Ureter (tissue), 1 donor: ENCODE results near the gene UMOD. TPM values are rescaled to one million over a fixed set of nuclear protein-coding genes. Genes with fewer than 3 reads are reported as not detected.

ENCODE experiments used
- DNase-seq: peaks from one replicate; pipeline ENCODE4 v3.0.0-alpha.2; 2020; ENCODE audit warnings: low spot score
- total RNA-seq: library from RNA; stranded (reverse); gene quantifications from one replicate; pipeline ENCODE4 v1.2.4, GENCODE V29; 2023
- donor health status: DM: yes; HTN: yes; CAD: no.

UMOD gene
- total RNA-seq, 1 donor from 2014 or later: not detected

DNA sequence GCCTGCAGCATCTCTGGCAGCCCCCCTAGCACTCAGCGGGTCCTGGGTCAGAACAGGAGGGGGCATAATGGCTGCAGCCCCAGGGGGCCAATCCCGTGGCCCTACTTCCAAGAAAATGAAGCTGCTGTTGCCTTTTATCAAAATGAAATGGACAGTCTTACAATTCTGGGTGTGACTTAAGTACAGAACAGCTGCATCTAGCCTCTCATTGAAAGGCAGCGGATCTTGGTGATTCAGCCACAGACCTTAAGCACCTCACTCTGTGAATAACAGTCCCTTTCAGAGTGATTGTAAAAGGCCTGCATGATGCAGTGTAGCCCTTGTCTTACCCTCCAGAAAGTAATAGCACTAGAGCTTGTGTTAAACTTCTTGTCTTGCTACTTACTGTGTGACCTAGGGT, 11.5 kb upstream of the UMOD start:
- no peak for DNase-seq

- no peak for DNase-seq
Measured at GRCh38 chr16:20363191-20363590, 10.7 kb upstream of the UMOD start.

- no peak for DNase-seq
Measured at GRCh38 chr16:20359997-20360396, 7.5 kb upstream of the UMOD start.

- DNase-seq: no peak
Measured at GRCh38 chr16:20355114-20355782, 2.7 kb upstream of the UMOD start.

- no peak for DNase-seq
Measured at GRCh38 chr16:20353379-20353778, 864 bp upstream of the UMOD start.

- no peak for DNase-seq
Measured at GRCh38 chr16:20349615-20350014, 2.9 kb downstream of the UMOD start.

GRCh38 chr16:20348365-20349185, 3.9 kb downstream of the UMOD start:
- DNase-seq: no peak

GRCh38 chr16:20347666-20348364, 4.7 kb downstream of the UMOD start:
- DNase-seq: no peak

DNA sequence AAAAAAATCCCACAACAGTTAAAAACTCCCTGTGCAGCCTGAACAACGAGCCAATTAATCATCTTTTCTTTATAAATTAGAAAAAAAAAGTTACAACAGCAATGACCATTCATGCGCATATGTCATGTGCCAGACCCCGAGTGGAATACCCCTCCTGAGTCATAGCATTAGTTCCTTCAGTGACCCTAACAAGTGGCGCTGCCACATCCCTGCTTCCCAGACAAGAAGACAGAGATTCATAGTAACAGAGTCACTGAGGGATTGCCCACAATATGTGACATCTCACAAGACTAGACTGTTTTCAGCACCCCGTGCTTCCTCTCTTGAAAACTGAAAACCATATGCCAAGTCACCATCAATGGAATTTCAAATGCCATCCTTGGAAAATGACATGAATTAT, 7.9 kb downstream of the UMOD start:
- DNase-seq: no peak

GRCh38 chr16:20339744-20340143, 12.8 kb downstream of the UMOD start:
- no peak for DNase-seq

DNA sequence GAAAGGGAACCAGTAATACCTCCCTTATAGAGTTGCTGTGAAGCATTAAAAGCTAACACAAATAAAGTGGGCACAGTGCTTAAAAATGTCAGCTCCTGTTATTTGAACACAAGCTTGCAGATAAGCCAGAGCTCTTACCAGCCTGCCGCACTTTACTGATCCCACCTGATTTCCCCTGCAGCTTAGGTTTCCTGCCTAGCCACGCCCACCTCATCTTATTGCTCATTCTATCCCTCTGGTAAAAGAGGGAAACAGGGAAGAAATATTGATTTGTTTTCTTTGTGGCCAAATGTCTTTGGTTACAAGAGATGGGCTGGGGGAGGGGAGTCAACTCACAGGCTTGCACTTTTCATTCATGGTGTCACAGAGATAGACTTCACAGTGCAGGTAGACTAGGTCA, 15.6 kb downstream of the UMOD start:
- no peak for DNase-seq

DNA sequence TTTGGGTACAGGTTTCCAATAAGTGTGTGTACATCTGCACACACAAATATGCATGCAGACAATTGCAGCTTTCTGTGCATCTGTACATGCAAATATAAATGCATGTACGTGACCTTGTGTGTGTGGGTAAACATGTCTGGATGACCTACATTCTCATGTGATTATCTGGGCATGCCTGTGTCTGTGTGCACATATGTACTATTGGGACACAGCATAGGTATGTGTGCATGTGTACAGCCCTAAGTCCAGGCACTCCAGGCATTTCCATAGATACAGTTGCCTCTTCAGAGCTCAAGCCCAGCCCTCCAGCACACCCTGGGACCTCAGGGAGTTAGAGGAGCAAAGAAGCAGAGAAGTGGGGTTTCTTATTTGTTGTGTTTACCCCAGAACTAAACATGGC, 18.1 kb downstream of the UMOD start:
- no peak for DNase-seq

- no peak for DNase-seq
Measured at GRCh38 chr16:20333120-20333519, 19.4 kb downstream of the UMOD start.

- no peak for DNase-seq
Measured at GRCh38 chr16:20332411-20332810, 20.1 kb downstream of the UMOD start.

DNA sequence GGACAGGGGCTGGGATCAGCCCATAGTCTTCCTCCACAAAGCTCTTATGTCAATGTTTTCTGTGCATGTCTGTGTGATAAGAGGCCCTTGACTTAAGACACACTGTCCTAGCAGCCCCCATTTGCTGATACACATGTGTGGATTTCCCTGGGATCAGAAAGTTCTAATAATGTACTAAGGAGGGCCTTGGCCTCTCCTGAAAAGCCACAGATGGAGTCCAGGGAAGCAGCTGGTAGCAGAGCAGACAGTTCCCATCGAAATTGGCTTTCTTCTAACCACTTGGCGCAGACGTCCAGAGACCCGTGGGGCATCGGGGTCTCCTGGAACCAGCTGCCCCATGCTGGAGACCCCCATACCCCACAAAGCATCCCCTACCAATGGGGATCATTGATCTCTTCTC, 20.9 kb downstream of the UMOD start:
- DNase-seq: no peak

GRCh38 chr16:20329392-20330138, 22.9 kb downstream of the UMOD start:
- DNase-seq: no peak

- DNase-seq: no peak
Measured at GRCh38 chr16:20327444-20328041, 25.0 kb downstream of the UMOD start, which contains the start of gene GP2. Gene GP2 (minus strand): TSS chr16:20327513. CDS start chr16:20326431, 1,082 bp downstream.

- no peak for DNase-seq
Measured at GRCh38 chr16:20326321-20326720, 26.2 kb downstream of the UMOD start.

DNA sequence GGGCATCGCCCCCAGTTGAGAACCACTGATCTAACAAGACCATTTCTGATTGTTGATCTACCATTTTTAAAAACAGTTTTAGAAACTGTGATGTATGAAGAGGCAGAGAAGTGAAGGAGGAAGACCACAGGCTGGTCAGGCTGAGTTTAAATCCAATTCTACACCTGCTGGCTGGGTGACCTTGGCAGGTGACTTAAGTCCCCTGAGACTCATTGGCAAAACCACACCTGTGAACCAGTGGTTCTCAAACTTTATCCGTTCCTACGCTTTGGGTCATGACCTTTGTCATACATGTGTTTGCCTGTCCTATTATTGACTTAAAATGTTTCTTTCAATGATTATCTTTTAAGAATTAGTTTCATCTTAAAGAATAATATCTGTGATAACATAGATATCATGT, 27.5 kb downstream of the UMOD start:
- no peak for DNase-seq

GRCh38 chr16:20323591-20324117, 28.9 kb downstream of the UMOD start:
- DNase-seq: no peak

- DNase-seq: no peak
Measured at GRCh38 chr16:20322696-20323095, 29.8 kb downstream of the UMOD start.
